Activated T-cell treated with anti-CD3 and anti-CD28 coated beads for 24 hours (primary cell): ENCODE data around the gene DCDC2.
"Not testable (repeated sequence)": the region's sequence is repeated elsewhere in the genome, so short reads cannot be mapped to it uniquely, and the experiment has no call there.

ENCODE experiments used
- DNase-seq: peaks from one replicate; pipeline ENCODE4 v3.0.0-alpha.2; 2020; ENCODE audit warnings: low read depth

DCDC2 gene

DNA sequence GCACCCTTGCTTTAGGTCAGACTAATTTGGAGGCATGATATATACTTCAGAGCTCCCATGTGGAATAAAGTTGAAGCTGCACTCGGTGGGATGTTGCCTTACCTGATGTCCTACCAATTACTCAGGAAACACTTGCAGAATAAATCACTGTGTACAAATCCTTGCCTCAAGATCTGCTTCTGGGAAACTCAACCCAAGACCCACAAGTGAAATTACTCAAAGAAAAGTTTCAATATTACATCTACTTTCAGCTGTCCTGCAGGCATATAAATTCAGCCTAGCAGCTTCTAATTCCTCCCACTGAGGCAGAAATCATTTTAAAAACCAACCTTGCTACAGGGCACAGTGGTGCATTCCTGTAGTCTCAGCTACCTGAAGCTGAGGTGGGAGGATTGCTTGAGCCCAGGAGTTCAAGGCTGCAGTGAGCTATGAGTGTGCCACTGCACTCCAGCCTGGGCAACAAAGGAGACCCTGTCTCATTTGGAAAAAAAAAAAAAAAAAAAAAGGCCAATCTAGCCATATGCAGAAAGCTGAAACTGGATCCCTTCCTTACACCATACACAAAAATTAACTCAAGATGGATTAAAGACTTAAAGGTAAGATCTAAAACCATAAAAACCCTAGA is 20.7 kb upstream of the DCDC2 start:
- DNase-seq: no peak

DNA sequence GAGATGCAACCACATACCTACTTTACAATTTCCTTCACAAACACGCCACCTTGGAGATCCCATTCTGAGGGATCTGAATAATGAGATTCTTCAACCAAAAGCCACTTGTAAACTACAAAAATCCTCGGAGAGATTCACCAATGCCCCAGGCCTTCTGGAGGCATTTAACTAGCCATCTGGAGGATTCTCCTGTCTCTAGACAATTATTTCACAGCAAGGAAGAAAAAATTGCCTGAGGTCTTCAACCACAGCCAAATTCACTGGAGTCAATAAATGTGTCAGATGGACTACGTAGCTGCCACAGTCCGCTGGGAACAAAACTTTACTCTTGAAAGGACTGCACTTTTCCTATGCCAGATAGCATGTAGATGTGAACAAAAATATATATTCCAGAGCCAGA is 19.0 kb upstream of the DCDC2 start:
- no peak for DNase-seq

- DNase-seq: no peak
Measured at GRCh38 chr6:24374612-24375011, 16.8 kb upstream of the DCDC2 start.

GRCh38 chr6:24365103-24365633 is 7.3 kb upstream of the DCDC2 start:
- not testable (repeated sequence) for DNase-seq

- DNase-seq: not testable (repeated sequence)
Measured at GRCh38 chr6:24362363-24362762, 4.5 kb upstream of the DCDC2 start.

DNA sequence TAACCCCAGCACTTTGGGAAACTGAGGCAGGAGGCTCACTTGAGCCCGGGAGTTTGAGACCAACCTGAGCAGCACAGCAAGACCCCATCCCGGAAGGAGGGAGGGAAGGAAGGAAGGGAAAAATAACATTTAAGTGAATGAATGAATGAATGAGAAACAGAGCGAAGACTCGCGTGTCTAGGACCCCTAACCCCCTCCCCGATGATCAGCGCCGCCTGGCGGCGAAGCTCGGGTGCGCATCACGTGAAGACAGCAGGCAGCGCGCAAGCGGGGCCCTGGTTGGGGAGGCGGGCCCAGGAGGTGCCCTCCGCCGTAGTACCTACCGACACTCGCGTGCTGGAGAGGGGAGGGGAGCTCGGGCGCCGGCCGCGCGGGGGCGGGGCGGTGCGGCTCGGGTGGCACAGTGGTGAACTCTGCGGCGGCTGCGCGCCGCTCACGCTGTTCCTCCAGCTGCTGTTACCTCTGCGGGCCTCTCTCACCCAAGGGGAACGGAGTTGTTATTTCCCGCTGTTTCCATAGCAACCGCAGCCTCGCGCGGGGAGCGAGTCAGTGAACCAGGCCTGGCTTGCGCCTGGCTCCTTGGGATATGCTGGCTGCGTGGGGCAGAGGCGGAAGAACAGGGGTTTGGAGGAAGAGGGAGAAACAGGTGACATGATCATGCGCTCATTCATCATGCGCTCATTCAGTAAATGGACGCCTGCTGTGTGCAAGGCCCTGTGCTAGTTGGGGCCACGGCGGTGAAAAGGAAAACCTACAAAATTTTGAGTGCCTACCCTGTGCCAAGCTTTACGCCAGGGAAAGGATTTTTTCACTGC is 2.0 kb upstream of the DCDC2 start:
- DNase-seq: peak; percentile 74

- DNase-seq: no peak
Measured at GRCh38 chr6:24358219-24358821, 461 bp upstream of the DCDC2 start.

GRCh38 chr6:24356310-24356973 is 1.4 kb downstream of the DCDC2 start:
- no peak for DNase-seq

GRCh38 chr6:24355393-24355792 is 2.5 kb downstream of the DCDC2 start:
- DNase-seq: no peak

GRCh38 chr6:24353861-24354260 is 4.0 kb downstream of the DCDC2 start:
- no peak for DNase-seq

DNA sequence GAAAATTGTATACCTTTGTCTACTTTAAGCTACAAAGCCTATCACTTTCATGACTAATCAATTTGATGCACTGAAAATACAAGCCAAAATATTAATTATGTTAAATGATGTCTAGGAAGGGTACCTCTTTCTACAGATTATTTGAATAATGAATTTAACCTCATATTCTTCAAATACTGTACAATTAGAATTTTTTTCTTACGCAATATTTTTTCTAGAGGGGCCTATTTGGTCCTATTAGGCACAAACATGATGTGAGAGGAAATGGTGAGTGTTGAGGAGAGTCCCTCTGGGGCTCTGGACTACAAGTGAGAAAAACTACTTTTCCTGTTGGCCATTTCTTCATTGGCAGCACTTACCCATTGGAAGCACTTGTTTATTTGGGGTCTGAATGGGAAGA is 5.4 kb downstream of the DCDC2 start:
- no peak for DNase-seq

DNA sequence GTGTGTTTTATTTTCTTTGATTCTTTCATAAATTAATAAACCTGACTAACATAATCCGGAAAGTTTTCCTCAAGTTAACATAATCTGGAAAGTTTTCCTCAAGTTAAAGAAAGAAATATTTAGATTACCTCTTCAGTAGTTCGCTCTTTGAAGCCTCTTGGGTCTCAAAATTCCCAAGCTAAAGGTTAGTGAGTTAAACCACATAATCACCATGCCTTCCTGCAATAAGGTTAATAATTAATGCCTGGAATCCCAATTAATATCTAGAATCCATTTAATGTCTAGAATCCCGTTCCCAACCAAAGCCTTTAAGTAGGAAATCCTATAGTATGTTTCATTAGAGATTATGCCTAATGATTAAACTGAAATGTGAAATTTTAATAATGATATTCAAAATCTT is 12.9 kb downstream of the DCDC2 start:
- DNase-seq: no peak

- DNase-seq: no peak
Measured at GRCh38 chr6:24340998-24341938, 16.6 kb downstream of the DCDC2 start.

- no peak for DNase-seq
Measured at GRCh38 chr6:24339932-24340331, 17.9 kb downstream of the DCDC2 start.

DNA sequence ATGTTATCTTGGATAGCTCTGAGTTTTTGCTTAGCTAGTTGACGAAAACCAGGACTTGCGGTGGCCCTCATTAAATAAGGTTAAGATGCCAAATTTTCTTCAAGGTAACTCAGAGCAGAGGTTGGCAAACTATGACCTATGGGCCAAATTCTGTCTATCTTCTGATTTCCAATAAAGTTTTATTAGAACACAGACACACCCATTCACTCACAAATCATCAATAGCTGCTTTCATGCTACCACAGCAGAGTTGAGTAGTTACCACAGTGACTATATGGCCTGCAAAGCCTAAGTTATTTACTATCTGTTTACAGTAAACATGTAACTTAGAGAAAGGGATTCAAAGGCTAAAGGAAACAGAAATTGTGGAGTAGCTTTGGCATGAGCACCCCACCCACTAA is 23.6 kb downstream of the DCDC2 start:
- DNase-seq: no peak

GRCh38 chr6:24332317-24332716 is 25.5 kb downstream of the DCDC2 start:
- DNase-seq: no peak

- no peak for DNase-seq
Measured at GRCh38 chr6:24330137-24330732, 27.6 kb downstream of the DCDC2 start.

DNA sequence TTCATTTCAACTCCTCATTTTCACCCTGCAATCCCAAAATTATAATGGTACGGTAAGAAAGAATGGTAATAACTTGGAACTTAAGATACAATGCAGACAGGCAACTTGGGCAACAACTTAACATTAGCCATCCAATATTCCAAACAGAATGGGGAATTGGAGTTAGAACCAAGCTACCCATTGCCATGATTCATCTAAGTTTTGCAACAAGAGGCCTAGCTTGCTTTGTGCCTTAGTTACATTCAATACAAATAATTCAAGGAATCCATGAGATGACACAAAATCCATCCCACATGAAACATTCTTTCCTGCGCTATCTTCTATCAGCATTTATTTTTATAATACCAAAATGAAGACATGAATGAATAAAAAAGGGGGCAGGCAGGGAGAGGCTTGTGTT is 28.4 kb downstream of the DCDC2 start:
- no peak for DNase-seq

GRCh38 chr6:24329022-24329421 is 28.8 kb downstream of the DCDC2 start:
- no peak for DNase-seq

DNA sequence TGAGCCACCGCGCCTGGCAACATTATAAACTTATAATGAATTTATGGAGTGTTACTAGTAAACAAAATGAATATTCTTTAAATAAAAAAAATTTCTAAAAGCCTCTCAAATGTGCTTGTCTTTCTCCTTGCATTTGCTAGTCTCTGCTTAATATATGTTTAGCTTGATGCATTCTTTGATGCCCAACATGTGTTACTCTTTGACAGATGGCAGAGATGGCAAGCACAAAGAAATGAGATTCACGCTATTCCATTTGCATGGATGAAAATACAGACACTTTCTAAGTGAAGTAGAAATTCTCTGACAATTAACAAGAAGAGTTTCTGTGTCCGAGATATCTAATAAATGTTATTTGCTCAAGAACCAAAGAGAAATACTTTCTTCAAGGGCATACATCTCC is 30.1 kb downstream of the DCDC2 start:
- DNase-seq: no peak

- no peak for DNase-seq
Measured at GRCh38 chr6:24325978-24326377, 31.9 kb downstream of the DCDC2 start.
